H1 (cell line): ENCODE results near the gene MAST2. TPM values are rescaled to one million over a fixed set of nuclear protein-coding genes. Genes with fewer than 3 reads are reported as not detected.

ENCODE experiments used
- CTCF ChIA-PET: fragments of 300-600 bp; sonication (Branson Sonifier 250); formaldehyde crosslinking; loops from one replicate; lab custom pipeline; 2021; ENCODE audit not compliant: partially characterized antibody; lab: Charles Lee
- POLR2A ChIA-PET: fragments of 300-600 bp; sonication (Branson Sonifier 250); formaldehyde crosslinking; loops from one replicate; lab custom pipeline; 2021; ENCODE audit warnings: inconsistent platforms; ENCODE audit not compliant: partially characterized antibody; lab: Charles Lee
- DNase-seq, 2 experiments: peaks; one replicate each; pipeline versions ENCODE4 v3.0.0 to v3.0.0-alpha.2; 2010 to 2022; ENCODE audit warnings: low spot score in 2 of 2, low read depth in 1 of 2, mixed read lengths in 1 of 2
- FAIRE-seq: peaks from 2 replicates; lab custom pipeline; 2011; peaks lifted over from hg19 to GRCh38; lab: Jason Lieb, UNC
- H2AFZ ChIP-seq: 2 replicates; pipeline ENCODE4 v1.8.1; 2012; ENCODE audit warnings: low read length, inconsistent platforms
- H2AK5ac ChIP-seq: 2 replicates; pipeline ENCODE4 v1.6.1; 2013; ENCODE audit warnings: low read depth, low read length
- H2BK120ac ChIP-seq: replicated peaks from 2 replicates; pipeline ENCODE3; 2013; ENCODE audit warnings: low read depth, low read length, inconsistent platforms
- H2BK12ac ChIP-seq: 2 replicates; pipeline ENCODE4 v1.6.1; 2013; ENCODE audit warnings: low read depth, low read length
- H2BK15ac ChIP-seq: 2 replicates; pipeline ENCODE4 v1.6.1; 2013; ENCODE audit warnings: low read length
- H2BK20ac ChIP-seq: 2 replicates; pipeline ENCODE4 v1.6.1; 2013; ENCODE audit warnings: low read length
- H2BK5ac ChIP-seq: 2 replicates; pipeline ENCODE4 v1.6.1; 2013; ENCODE audit warnings: low read depth, low read length
- H3K14ac ChIP-seq: 2 replicates; pipeline ENCODE4 v1.6.1; 2013; ENCODE audit warnings: inconsistent platforms; ENCODE audit not compliant: insufficient read length
- H3K18ac ChIP-seq: 2 replicates; pipeline ENCODE4 v1.6.1; 2013; ENCODE audit warnings: low read length; ENCODE audit errors: extremely low read depth
- H3K23ac ChIP-seq: 2 replicates; pipeline ENCODE4 v1.6.1; 2013; ENCODE audit warnings: inconsistent platforms; ENCODE audit not compliant: insufficient read length
- H3K23me2 ChIP-seq: 2 replicates; pipeline ENCODE4 v1.6.1; 2013; ENCODE audit warnings: low read depth, low read length
- H3K27ac ChIP-seq: 2 replicates; pipeline ENCODE4 v1.6.1; 2011; ENCODE audit warnings: low read depth, low read length, inconsistent platforms
- H3K27me3 ChIP-seq, 4 experiments: replicated peaks in 1 of 4; 1 replicate in 1 of 4; 2 replicates in 3 of 4; pipeline versions ENCODE4 v1.6.1 to v1.8.1; 2011 to 2013; ENCODE audit warnings: low read length in 3 of 4, mild to moderate bottlenecking in 3 of 4, inconsistent platforms in 2 of 4, mixed read lengths in 2 of 4, moderate library complexity in 1 of 4; ENCODE audit not compliant: control insufficient read depth in 3 of 4, insufficient read depth in 3 of 4; ENCODE audit errors: extremely low read depth in 1 of 4
- H3K36me3 ChIP-seq, 4 experiments: 2 replicates each; pipeline versions ENCODE4 v1.6.1 to v1.8.1; 2011 to 2013; ENCODE audit warnings: mild to moderate bottlenecking in 4 of 4, low read length in 3 of 4, moderate library complexity in 2 of 4, control low read depth in 1 of 4, inconsistent platforms in 1 of 4; ENCODE audit not compliant: insufficient read depth in 4 of 4, control insufficient read depth in 2 of 4
- H3K4ac ChIP-seq: replicated peaks from 2 replicates; pipeline ENCODE3; 2013; ENCODE audit warnings: low read length, low read depth, mixed read lengths, inconsistent platforms; ENCODE audit not compliant: insufficient read length
- H3K4me1 ChIP-seq, 4 experiments: replicated peaks in 1 of 4; 1 replicate in 1 of 4; 2 replicates in 3 of 4; pipeline versions ENCODE4 v1.6.1 to v1.8.1; 2011 to 2013; ENCODE audit warnings: low read length in 3 of 4, inconsistent platforms in 2 of 4, mixed read lengths in 1 of 4; ENCODE audit not compliant: insufficient read depth in 4 of 4, control insufficient read depth in 3 of 4
- H3K4me2 ChIP-seq, 2 experiments: 2 replicates each; pipeline versions ENCODE4 v1.6.1 to v1.8.1; 2011 to 2013; ENCODE audit warnings: low read depth in 2 of 2, low read length in 2 of 2, control low read depth in 1 of 2, inconsistent platforms in 1 of 2, mild to moderate bottlenecking in 1 of 2; ENCODE audit not compliant: insufficient read depth in 1 of 2
- H3K4me3 ChIP-seq, 4 experiments: fragments of 200-600, 300-600 bp in 1 of 4; sonication (generic), shearing (Covaris generic), sonication (Bioruptor Twin) in 1 of 4; 2 replicates each; pipeline versions ENCODE4 v1.5.1 to v1.8.1; 2011 to 2016; ENCODE audit warnings: low read length in 4 of 4, low read depth in 3 of 4, control low read depth in 2 of 4, inconsistent platforms in 2 of 4, mild to moderate bottlenecking in 2 of 4, mixed read lengths in 1 of 4, moderate library complexity in 1 of 4; ENCODE audit not compliant: insufficient read depth in 2 of 4; ENCODE audit errors: extremely low read depth in 1 of 4
- H3K56ac ChIP-seq: replicated peaks from 2 replicates; pipeline ENCODE3; 2013; ENCODE audit warnings: low read depth, mild to moderate bottlenecking, mixed read lengths, low read length, inconsistent platforms; ENCODE audit not compliant: insufficient read length
- H3K79me1 ChIP-seq: 2 replicates; pipeline ENCODE4 v1.6.1; 2013; ENCODE audit warnings: low read depth, low read length, control low read depth
- H3K79me2 ChIP-seq, 2 experiments: 2 replicates each; pipeline versions ENCODE4 v1.6.1 to v1.8.1; 2012 to 2013; ENCODE audit warnings: low read length in 2 of 2, mild to moderate bottlenecking in 2 of 2, inconsistent platforms in 1 of 2; ENCODE audit not compliant: insufficient read depth in 2 of 2, control insufficient read depth in 1 of 2
- H3K9ac ChIP-seq, 4 experiments: replicated peaks in 1 of 4; 1 replicate in 1 of 4; 2 replicates in 3 of 4; pipeline versions ENCODE4 v1.6.1 to v1.8.1; 2011 to 2013; ENCODE audit warnings: low read depth in 3 of 4, low read length in 3 of 4, control low read depth in 2 of 4, mild to moderate bottlenecking in 2 of 4, moderate library complexity in 2 of 4, inconsistent platforms in 1 of 4; ENCODE audit errors: extremely low read depth in 1 of 4
- H3K9me3 ChIP-seq, 2 experiments: 2 replicates each; pipeline versions ENCODE4 v1.6.1 to v1.8.1; 2012 to 2013; ENCODE audit warnings: mild to moderate bottlenecking in 2 of 2, moderate library complexity in 2 of 2, control low read depth in 1 of 2, inconsistent platforms in 1 of 2, low read depth in 1 of 2, low read length in 1 of 2, mixed read lengths in 1 of 2; ENCODE audit not compliant: insufficient read depth in 2 of 2
- H4K20me1 ChIP-seq, 2 experiments: replicated peaks in 1 of 2; 2 replicates each; pipeline versions ENCODE3 to v1.8.1; 2011 to 2013; ENCODE audit warnings: inconsistent platforms in 2 of 2, low read length in 2 of 2, mild to moderate bottlenecking in 1 of 2; ENCODE audit not compliant: insufficient read depth in 2 of 2, control insufficient read depth in 1 of 2
- H4K5ac ChIP-seq: 2 replicates; pipeline ENCODE4 v1.6.1; 2013; ENCODE audit warnings: low read length, low read depth, mixed read lengths, inconsistent platforms; ENCODE audit not compliant: insufficient read length
- H4K8ac ChIP-seq: 2 replicates; pipeline ENCODE4 v1.8.0; 2013; ENCODE audit warnings: mild to moderate bottlenecking, moderate library complexity, low read length, inconsistent platforms; ENCODE audit not compliant: insufficient read depth; ENCODE audit errors: extremely low read depth
- H4K91ac ChIP-seq: replicated peaks from 2 replicates; pipeline ENCODE3; 2013; ENCODE audit warnings: low read length, mixed read lengths, inconsistent platforms; ENCODE audit not compliant: insufficient read length
- BCL11A ChIP-seq, 2 experiments: IDR thresholded peaks; one replicate each; pipeline ENCODE4 v1.6.1; 2011; ENCODE audit warnings: low read depth in 2 of 2, low read length in 2 of 2, mild to moderate bottlenecking in 2 of 2
- CHD1 ChIP-seq: IDR thresholded peaks from 2 replicates; pipeline ENCODE4 v1.6.1; 2012; ENCODE audit warnings: low read depth, low read length, improper control_type of control experiment
- CHD2 ChIP-seq: IDR thresholded peaks from 2 replicates; pipeline ENCODE4 v1.6.1; 2012; ENCODE audit warnings: low read length, improper control_type of control experiment
- FOSL1 ChIP-seq: IDR thresholded peaks from 2 replicates; pipeline ENCODE4 v1.6.1; 2011; ENCODE audit warnings: mild to moderate bottlenecking, low read depth, low read length, moderate library complexity; ENCODE audit not compliant: insufficient read depth
- HDAC6 ChIP-seq: IDR thresholded peaks from one replicate; pipeline ENCODE4 v1.7.1; 2012; ENCODE audit warnings: low read depth, mild to moderate bottlenecking, inconsistent platforms, low read length, moderate library complexity
- JUND ChIP-seq: IDR thresholded peaks from 2 replicates; pipeline ENCODE4 v1.6.1; 2011; ENCODE audit warnings: mild to moderate bottlenecking, improper control_type of control experiment, low read length
- RBBP5 ChIP-seq: IDR thresholded peaks from 2 replicates; pipeline ENCODE4 v1.7.1; 2012; ENCODE audit warnings: low read depth, mild to moderate bottlenecking, inconsistent platforms, low read length, moderate library complexity, borderline replicate concordance
- SIRT6 ChIP-seq: IDR thresholded peaks from one replicate; pipeline ENCODE4 v1.7.1; 2012; ENCODE audit warnings: low read length, inconsistent platforms
- SP1 ChIP-seq: IDR thresholded peaks from 2 replicates; pipeline ENCODE4 v1.6.1; 2011; ENCODE audit warnings: low read depth, low read length
- WGBS, 2 experiments: shearing (Covaris generic) in 1 of 2; methylation state at CpG; one replicate each; pipeline versions ENCODE4 v1.1.6 to v1.1.7; 2013 to 2015; ENCODE audit warnings: low lambda C conversion rate in 2 of 2, mixed read lengths in 2 of 2, inconsistent platforms in 1 of 2, low coverage in 1 of 2, missing lambda C conversion rate in 1 of 2; ENCODE audit not compliant: insufficient replicate concordance in 2 of 2, insufficient coverage in 1 of 2, insufficient read length in 1 of 2; ENCODE audit errors: extremely low coverage in 1 of 2, missing lambda C conversion rate in 1 of 2; 5-methylcytosine and 5-hydroxymethylcytosine counted together
- polyA plus RNA-seq, 7 experiments: library from polyadenylated mRNA; depleted of rRNA in 3 of 7; stranded (reverse) in 5 of 7; unstranded in 2 of 7; fragments of >200 nt in 5 of 7; fragments of 200-250 nt in 2 of 7; gene quantifications; 1 replicate in 5 of 7; 2 replicates in 1 of 7; 4 replicates in 1 of 7; pipeline versions ENCODE4 v1.2.1 to v1.2.3, GENCODE V29; 2011 to 2013; ENCODE audit warnings: missing spikeins in 2 of 7, mixed read lengths in 2 of 7
- total RNA-seq: library from RNA; stranded (reverse); fragmentation: NEBNext Ultra II Directional; extraction: Animal tissue kit (Norgen Biotek cat#: 25700); gene quantifications from 2 replicates; pipeline ENCODE4 v1.2.1, GENCODE V29; 2021

Gene MAST2
- total and polyA plus RNA-seq, 2 of the 8 experiments (the other 6 are each of a cell fraction or from before 2014, with no cell fraction given), result 20.5 to 35.4 TPM

DNA sequence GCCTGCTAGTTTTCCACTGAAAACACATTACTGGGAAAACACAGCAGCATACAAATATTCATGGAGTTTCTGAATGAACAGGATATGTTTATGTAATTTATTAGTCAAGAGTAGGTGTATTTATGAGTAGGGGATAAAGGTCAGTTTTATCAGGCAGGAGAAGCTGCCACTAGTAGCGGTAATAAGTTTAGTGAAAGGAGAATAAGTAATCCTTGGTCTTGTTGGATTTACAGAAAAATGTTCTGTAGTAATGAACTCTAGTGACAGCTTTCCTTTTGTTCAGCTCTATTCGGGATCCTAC lies 1.2 kb downstream of the MAST2 start:
- H3K18ac ChIP-seq, result no peak overlapping the region
- no peak overlapping the region for H3K27ac ChIP-seq
- H3K23me2 ChIP-seq, result peaks cover 3% of the 10 kb centered on the region
- ChIA-PET CTCF (interaction anchor here (1.1 to 1.9 kb wide), 2 partner anchors 12 to 159 kb away, joined by 3 to 7 read pairs; no protein-coding TSS in a partner anchor), POLR2A (interaction anchor here (0.6 to 2.1 kb wide), 8 partner anchors 9 to 168 kb away, joined by 3 to 8 read pairs (median 4); partner anchors contain the start of genes GPBP1L1 and IPP)
- H2AK5ac ChIP-seq, result no peak overlapping the region
- no peaks in the 10 kb centered on the region for H3K9me3 ChIP-seq
- DNase-seq (no peak), FAIRE-seq (no peak)
- H3K36me3 ChIP-seq, result peaks cover 0 to 8% (median 0%) of the 10 kb centered on the region in 4 experiments; a peak in 1 of 8 replicates
- H4K5ac ChIP-seq, result no peak overlapping the region
- peak overlapping the region; percentile 75 to 96 (median 88) for H3K4me3 ChIP-seq
- H2AFZ ChIP-seq, result no peak overlapping the region
- peaks cover 0 to 4% of the 10 kb centered on the region in 2 experiments for H4K20me1 ChIP-seq
- H3K27me3 ChIP-seq, result peaks cover 0 to 4% (median 2%) of the 10 kb centered on the region in 4 experiments; a peak in 2 of 7 replicates
- H4K8ac ChIP-seq, result no peak overlapping the region
- no peak overlapping the region for H2BK12ac ChIP-seq
- no peak overlapping the region for H3K14ac ChIP-seq
- peaks cover 5 to 9% (median 6%) of the 10 kb centered on the region in 4 experiments; a peak in 4 of 7 replicates for H3K4me1 ChIP-seq
- TF ChIP-seq HDAC6, result no peak
- TF ChIP-seq SP1, result no peak
- no peak for TF ChIP-seq JUND
- no peak for TF ChIP-seq CHD2
- no peak for TF ChIP-seq SIRT6
- no peak for TF ChIP-seq FOSL1
- no peak for TF ChIP-seq BCL11A (IDR thresholded peaks at IDR 0.05; ENCODE audit: low read depth in 2 of 2, low read length in 2 of 2)
- TF ChIP-seq RBBP5, result no peak
- TF ChIP-seq CHD1, result no peak
- H3K9ac ChIP-seq, result peak overlapping the region in 1 of 4 experiments; percentile 66; a peak in 3 of 7 replicates
- no peak overlapping the region for H4K91ac ChIP-seq
- no peak overlapping the region for H2BK5ac ChIP-seq
- H3K4ac ChIP-seq, result no peak overlapping the region
- 42% methylated on average over 2 of the region's 2 CpGs; no CpG with 5 or more reads in 1 of the 2 experiments for WGBS, 2 experiments
- peaks cover 5 to 53% of the 10 kb centered on the region in 2 experiments; a peak in 3 of 4 replicates for H3K79me2 ChIP-seq
- H2BK15ac ChIP-seq, result no peak overlapping the region
- H3K23ac ChIP-seq, result no peak overlapping the region
- peaks cover 3% of the 10 kb centered on the region for H3K79me1 ChIP-seq
- H3K4me2 ChIP-seq, result peak overlapping the region; percentile 67 to 85
- H3K56ac ChIP-seq, result no peak overlapping the region
- no peak overlapping the region for H2BK120ac ChIP-seq
- no peak overlapping the region for H2BK20ac ChIP-seq
